Activated CD4-positive, CD25-positive, alpha-beta regulatory T cell treated with anti-CD3 and anti-CD28 coated beads, Interleukin-2, amount 50 U/mL, for 24 hours (primary cell): ENCODE data around the gene SCYGR2.
"Not testable (repeated sequence)": the region's sequence is repeated elsewhere in the genome, so short reads cannot be mapped to it uniquely, and the experiment has no call there.

Source experiments
- ATAC-seq, 2 donors: fragments of 150-1000 bp; cut with Tn5 transposase; one replicate each; pipeline ENCODE4 v1.10.0; 2021; ENCODE audit warnings: mild to moderate bottlenecking in 1 of 2, moderate library complexity in 1 of 2

The SCYGR2 gene, protein sequence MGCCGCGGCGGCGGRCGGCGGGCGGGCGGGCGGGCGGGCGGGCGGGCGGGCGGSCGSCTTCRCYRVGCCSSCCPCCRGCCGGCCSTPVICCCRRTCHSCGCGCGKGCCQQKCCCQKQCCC

DNA sequence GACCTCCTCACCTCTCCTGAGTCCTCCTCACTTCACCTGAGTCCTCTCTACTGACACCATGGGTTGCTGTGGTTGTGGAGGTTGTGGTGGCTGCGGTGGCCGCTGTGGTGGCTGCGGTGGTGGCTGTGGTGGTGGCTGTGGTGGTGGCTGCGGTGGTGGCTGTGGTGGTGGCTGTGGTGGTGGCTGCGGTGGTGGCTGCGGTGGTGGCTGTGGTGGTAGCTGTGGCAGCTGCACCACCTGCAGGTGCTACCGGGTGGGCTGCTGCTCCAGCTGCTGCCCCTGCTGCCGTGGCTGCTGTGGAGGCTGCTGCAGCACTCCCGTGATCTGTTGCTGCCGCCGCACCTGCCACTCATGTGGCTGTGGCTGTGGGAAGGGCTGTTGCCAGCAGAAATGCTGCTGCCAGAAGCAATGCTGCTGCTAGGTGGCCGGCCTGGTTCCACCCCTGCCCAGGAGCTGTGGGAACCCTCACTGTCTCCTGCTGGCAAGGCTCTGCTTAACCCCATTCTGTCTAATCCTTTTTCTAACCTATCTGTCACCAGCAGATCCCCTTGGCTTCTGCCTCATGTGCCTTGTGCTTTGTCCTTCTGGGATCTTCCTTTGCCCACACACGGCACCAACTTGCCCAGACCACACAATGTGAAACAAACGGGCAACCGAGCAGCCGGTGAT lies at the start of gene SCYGR2:
TSS of gene SCYGR2 (plus strand) at position 59 of the 669 bp plus-strand sequence. CDS start at position 59, 0 bp downstream.
- not testable (repeated sequence) for ATAC-seq

DNA sequence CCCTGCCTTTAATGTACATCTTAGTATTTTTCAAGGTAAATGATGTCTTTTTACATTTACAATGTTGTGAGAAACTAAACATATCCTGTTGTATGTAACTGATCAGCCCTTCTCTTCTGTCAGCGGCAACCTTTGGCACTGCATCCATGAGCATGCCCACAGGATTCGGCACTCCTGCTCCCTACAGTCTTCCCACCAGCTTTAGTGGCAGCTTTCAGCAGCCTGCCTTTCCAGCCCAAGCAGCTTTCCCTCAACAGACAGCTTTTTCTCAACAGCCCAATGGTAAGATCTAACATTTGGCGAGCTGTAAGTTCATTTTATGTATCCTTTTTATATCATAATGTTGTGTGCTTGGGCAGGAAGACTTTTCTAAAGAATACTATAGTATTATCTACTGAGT lies 46.9 kb upstream of the SCYGR2 start:
- no peak for ATAC-seq

DNA sequence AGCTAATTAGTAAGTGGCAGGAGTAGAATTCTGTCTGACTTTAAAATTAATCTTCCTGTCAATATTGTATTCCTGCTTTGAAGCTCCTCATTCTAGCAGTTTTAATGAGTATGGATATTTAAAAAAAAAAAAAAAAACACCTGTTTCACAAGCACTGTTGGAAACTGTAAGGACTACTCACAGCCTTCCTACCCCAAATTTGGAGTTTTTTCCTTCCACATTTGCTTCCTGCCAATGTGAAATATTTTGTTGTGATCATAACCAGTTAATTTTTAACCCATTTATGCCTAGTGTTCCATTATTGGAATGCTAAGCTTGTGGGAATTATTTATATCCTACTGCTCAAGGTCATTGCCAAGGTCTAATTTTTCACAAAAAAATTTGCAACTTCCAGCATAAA lies 36.1 kb upstream of the SCYGR2 start:
- no peak for ATAC-seq

DNA sequence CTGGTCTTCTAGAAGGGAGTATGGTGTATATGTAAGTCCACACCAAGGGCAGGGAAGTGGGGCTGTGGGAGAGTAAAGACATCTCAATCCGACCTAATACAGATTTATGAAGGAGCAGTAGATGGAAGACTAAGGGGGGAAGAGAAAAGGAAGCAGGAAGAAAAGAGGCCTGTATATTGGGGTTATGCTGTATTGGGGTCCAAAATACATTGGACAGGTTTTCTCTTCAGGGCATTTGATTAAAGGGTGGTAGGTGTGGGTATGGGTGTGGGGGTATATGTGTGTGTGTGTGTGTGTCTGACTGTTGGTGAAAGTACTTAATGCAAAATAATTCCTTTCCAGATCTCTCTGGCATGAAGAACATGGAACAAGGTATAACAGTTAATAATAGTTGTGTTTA lies 33.6 kb upstream of the SCYGR2 start:
- no peak for ATAC-seq

DNA sequence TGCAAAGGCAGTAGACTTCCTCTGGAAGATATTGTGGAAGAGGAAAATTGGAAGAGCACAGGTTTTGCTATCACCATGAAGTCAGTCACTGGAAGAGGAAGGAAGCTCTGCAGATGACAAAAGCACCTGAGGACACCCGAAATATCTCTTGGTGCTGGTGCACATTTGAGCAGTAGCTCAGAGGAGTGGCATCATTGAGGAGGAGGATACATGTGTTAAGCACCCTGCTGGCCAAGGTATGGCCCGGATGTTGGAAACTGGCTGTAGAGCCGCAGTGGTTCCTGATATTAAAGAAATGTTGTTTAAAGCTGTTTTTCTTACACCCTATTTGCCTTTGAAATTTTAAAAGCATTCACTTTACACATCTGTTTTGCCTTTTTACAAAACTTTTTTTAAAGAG lies 32.7 kb upstream of the SCYGR2 start:
- ATAC-seq, result no peak

DNA sequence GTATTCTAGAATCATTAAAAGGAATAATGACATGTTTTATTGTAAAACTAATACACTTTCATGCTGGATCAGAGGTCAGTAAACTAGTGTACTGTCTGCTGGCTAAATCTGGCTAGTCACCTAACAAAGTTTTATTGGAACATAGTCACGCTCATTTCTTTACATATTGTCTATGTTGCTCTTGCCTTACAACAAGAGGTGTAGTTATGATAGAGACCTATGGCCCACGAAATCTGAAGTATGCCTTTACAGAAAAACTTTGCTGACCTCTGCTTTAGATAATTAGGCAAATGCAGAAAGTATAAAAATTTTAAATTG lies 29.9 kb upstream of the SCYGR2 start:
- ATAC-seq, result no peak

DNA sequence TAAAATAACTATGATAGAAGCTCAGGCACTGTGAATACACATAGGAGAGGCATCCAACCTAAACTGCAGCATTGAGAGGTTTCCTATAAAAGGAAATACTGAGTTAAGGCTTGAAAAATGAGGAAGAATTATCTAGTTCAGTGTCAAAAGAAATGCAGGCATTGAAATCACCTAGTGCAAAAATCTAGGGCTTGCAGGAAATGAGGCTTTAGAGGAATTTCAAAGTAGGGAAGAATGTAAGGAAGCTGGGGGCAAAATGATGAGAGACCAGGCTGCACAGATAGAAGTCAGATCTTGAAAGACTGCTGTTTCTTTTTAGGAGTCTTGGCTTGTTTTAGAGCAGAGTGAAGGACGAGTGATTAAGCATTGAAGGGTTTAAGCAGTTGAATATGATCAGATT lies 28.1 kb upstream of the SCYGR2 start:
- ATAC-seq, result no peak

DNA sequence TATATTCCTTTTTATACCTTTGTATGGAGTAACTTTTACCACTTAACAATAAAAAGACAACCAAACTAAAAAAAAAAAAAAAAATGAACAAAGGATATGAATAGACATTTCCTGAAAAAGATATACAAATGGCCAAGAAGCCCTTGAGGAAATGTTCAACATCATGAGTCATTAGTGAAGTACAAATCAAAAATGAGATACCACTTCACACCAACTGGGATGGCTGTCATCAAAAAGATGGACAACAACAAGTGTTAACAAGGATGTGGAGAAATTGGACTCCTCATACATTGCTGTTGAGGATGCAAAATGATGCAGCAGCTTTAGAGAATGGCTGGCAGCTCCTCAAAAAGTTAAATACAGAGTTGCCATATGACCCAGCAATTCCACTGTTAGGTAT lies 22.6 kb upstream of the SCYGR2 start:
- no peak for ATAC-seq

DNA sequence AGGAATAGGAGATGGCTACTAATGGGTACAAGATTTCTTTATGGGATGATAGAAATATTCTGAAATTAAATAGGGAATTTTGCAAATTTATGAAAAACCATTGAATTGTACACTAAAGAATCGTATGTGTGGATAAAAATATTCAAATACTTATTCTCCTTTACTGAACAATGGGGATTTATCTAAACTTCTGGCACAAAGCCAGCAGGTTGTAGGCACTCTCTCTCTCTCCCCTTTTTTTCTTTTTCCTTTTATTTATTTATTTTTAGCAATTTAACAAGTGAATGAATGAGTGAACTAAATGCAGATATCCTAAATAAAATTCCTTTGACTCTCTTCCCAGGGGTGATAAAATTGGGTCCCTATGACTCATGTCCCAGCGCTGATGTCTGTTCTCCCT lies 21.9 kb upstream of the SCYGR2 start:
- no peak for ATAC-seq

DNA sequence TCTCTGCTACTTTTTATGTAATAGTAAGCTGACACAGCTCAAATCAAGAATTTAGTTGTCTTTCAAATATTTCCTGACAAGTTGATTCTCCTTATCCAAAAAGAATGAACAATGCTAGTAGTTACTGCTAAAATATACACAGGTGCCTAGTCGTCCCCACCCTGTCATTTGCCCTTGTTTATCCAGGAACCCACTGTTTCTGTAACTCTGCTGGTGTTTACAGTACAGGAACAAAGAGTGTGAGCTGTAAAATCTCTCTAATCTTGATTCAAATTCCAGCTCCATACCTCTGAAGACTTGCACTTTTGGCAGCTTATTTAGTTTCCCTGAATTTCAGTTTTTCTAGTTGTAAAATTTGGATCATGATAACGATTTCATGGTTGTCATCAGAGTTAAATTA lies 21.1 kb upstream of the SCYGR2 start:
- no peak for ATAC-seq

DNA sequence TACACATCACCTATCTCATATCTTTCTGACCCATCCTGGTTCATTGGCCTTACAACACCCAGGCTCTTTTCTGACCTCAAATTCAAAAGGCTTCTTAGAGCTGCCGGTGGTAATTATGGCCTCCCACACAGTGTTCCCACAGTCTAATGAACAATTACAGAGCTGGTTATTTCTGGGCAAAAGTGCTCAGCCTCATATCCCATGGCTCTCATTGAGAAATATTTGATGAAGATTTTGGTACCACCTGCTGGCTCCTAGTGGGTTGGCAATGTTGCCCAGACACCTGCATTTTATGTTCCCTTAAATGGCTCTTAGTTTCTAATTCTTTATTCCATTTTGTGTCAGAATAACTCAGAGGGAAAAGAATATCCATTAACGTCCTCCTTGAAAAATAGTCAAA lies 20.1 kb upstream of the SCYGR2 start:
- no peak for ATAC-seq

DNA sequence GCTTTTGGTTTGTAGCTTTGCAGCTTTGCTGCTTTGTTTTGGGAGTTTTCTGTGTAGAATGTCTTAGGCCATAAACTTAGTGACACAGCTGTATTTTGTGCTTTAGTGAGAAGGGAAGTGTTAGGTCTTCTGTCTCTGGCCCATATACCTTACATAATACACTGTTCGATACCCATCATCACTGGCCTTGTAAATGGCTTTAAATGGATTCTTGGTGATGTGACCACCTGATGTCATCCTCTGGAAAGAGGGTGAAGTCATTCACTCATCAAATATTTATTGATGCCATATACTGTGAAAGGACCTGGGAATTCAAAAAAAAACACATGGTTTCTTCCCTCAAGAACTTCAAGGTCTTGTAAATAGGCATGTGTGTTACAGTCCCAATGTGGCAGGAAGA lies 18.9 kb upstream of the SCYGR2 start:
- no peak for ATAC-seq

DNA sequence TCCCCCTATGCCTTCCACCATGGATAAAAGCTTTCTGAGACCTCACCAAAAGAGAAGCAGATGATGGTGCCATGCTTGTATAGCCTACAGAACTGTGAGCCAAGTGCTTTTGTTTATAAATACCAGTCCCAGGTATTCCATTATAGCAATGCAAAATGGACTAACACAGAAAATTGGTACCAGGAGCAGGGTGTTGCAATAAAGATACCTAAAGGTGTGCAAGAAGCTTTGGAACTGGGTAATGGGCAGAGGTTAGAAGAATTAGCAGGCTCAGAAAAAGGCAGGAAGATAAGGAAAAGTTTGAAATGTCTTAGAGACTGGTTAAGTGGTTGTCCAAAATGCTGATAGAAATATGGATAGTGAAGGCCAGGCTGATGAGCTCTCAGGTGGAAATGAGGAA lies 16.3 kb upstream of the SCYGR2 start:
- no peak for ATAC-seq

DNA sequence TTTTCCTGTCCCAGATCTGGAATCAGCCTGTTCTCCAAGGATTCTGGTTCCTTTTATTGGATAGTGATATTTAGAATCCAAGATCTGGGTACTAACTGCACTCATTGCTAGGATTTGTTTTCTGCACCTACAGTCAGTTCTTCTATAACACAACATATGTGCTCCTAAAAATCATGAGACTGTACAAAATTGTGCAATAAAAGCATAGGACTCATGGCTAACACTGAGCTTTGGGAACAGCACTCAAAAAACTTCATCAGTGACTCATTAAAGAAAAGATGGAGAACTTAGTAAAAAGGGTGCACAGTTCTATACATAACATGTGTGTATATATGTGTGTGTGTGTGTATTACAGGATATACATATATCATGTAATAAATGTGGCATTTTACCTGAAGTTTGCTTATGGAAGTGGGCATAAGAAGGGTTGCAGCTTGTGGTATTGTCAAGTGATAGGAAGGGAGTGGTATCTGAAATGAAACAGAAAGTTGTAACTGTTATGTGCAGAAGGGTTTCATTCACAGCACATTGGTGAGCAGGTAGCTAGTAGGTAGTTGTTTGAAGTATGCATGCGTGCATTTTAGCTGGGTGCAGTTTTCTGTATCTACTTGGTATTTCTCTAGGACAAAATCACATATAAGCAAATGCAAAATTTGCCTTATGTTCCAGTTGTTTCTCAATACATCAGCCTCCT lies 5.9 kb upstream of the SCYGR2 start:
- ATAC-seq, result no peak

DNA sequence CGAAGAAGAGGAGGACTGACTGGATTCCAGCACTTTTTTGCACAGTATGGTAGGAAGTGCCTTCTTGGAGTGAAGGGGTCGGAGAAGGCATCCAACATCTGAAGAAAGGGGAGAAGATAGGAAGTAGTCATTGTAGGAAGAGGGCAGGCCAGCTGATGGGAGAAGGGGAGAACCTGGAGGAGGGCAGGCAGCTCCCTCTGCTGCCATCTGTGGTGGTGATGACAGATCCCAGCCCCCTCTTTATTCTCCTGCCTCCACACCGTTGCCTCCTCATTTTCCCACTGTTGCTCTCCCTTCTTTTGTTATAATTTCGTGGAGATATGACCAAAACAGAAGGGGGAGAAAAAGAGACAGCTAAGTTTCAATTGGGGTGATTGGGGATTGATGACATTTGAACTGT lies 2.9 kb upstream of the SCYGR2 start:
- ATAC-seq, result no peak

DNA sequence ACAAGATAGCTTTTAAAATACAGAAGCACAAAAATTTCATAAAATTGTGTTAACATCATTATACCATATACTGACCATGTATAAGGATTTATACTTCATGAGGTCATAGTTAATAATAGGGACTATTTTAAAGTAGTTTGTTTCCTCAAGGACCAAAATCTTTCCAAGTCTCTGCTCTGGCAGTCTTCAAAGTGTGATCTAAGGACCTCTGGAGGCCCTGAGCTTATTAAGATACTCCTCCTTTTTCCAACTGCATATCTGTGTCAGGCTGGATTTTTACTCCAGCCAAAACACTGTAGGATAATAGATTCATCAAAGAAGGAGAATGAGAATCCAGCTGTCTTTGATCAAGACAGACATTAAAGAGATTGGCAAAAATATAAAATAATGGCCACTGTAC lies 1.7 kb upstream of the SCYGR2 start:
- no peak for ATAC-seq

DNA sequence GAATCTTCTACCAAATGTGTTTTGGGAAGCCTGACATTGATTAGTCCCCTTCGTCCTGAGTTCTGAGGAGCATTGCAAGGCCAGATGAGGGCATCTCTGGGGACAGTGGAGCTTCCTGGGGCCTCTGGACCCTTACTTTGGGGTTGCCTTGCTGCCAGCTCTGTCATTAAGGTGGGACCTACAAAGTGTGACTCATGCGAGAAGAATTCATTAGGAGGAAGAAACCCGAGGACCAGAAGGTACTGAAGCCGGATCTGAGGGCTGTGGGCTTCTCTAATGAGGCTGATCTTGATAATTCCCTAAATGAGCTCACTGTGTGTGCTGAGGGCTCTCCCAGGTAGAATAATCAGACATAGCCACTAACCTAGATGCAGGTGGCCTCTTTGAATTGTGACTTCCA lies 695 bp upstream of the SCYGR2 start:
- no peak for ATAC-seq

DNA sequence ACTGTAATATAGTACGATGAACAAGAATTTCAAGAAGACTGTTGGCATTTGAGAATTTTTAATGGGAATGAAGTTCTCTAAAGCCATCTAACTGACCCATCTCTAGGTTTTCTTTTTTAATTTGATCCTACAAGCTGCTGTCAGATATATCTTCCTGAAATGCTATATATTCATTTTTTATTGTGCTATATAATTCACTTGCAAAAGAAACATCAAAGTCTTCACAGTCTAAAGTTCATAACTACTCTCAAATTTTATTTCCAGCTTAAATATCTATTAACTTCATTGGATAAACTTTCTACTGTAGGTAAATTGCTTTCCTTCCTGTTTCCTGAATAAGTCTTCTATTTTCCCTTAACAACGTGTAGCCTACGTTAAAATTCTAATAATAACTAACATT lies 3.7 kb downstream of the SCYGR2 start:
- no peak for ATAC-seq

DNA sequence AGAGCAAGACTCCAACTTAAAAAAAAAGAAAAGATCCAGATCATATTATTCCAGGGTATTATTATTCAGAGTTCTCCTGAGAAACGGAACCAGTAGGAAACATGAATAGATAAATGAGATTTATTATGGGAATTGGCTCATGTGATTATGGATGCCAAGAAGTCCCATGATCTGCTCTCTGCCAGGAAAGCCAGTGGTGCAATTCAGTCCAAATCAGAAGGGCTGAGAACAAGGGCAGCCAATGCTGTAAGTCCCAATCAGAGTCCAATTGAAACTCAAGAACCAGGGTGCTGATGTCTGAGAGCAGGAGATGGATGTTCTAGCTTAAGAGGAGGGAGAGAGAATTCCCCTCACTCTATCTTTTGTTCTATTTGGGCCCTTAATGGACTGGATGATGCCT lies 7.8 kb downstream of the SCYGR2 start:
- no peak for ATAC-seq

DNA sequence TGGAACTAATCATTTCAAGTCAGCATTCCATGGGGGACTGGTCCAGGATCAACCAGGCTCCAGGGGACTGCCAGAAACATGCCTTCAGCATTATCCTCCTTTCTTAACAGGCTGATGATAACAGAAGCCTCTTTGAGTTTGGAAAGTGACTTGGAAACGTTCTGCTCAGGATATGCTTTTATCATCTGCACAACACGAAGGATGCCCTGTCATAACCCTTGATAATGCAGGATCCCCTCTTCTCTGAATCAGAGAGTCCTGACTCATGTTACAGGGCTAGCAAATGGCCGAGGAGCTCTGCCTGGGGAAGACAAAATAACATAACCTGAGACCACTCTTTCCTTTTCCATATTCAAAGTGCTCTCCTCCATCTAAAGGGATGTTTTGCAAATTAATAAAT lies 9.2 kb downstream of the SCYGR2 start:
- ATAC-seq, result no peak

DNA sequence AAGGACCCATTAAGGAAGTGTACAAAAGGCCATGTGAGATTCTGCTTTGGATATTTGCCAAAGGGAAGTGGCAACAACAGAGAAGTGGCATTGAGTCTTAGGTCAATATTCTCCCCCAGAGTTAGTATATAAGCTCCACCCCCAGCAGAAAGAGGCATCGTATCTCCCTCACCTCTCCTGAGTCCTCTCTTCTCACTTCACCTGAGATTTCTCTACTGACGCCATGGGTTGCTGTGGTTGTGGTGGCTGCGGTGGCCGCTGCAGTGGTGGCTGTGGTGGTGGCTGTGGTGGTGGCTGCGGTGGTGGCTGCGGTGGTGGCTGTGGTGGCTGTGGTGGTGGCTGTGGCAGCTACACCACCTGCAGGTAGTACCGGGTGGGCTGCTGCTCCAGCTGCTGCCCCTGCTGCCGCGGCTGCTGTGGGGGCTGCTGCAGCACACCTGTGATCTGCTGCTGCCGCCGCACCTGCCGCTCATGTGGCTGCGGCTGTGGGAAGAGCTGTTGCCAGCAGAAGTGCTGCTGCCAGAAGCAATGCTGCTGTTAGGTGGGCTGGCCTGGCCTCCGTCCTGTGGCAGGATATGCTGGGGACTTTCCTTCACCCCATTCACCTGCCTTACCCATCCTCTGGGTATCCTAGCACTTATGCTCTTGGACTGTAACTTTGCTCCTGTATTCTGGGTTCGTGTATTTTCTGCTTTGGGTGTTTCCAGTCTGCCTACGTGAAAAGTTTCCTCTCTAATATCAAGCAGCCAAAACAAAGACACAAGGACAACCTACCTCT lies 10.1 kb downstream of the SCYGR2 start:
- ATAC-seq, result no peak

DNA sequence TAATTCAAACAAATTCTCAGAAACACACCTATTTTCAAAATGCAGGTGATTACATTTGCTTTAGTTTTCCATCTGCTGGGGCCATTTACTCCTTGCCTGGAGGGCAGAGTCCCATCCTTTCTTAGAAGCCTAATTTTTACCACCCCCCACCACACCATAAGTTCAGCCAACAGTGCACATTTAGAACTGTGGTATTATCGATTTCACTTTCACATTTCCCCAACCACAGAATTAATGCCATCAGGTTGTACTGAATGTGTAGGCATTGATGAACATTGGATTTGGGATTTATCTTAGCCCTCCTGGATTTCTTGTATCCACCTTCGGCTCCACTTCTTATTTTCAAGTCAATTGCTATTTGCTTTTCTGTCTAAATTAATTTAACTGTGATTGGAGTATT lies 11.4 kb downstream of the SCYGR2 start:
- no peak for ATAC-seq

DNA sequence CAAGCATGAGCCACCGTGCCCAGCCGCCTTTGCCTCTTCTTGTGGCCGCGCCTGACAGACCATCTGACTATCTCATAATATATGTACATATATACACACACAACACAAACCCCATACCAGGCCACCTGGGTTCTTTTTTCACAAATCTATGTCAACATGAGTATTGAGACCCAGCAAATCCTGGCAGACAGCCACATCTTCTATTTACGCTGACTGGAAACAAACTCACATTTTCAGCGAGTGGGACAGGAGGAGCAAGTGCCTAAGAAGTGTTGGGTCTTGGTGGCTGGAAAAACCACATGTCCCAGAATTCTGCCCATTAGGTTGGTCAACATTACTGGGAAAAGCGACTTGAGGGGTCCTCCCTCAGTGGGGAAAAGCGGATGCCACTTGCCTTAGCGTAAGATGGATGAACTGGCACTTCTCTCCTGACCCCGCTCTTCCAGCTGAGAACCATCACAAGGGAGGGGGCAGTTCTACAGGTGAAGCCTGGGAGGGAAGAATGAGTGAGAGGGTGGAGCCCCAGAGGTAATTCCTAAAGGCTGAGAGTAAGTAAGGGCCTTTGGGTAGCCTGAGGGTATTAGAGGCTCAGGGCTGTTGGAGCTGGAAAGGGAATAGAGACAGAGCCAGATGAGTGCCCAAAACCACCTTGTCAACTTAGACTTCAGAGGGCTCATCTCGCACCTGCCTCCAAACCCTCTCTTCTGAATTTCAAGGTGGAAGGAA lies 14.0 kb downstream of the SCYGR2 start:
- ATAC-seq, result no peak
